Measurements from ENCODE around the gene C4B.

The C4B gene

GRCh38 chr6:32069460-32069859 lies 54.9 kb downstream of the C4B start:
- in situ Hi-C loops (cut with HindIII; ENCODE audit: low pct_ligation_motif_present, low pct_unique_long_range_greater_than_20kb, low sequenced_read_pairs), result no loop called here
- DNase-seq, result no peak

GRCh38 chr6:32069878-32070515 lies 55.4 kb downstream of the C4B start:
- in situ Hi-C loops (cut with HindIII; ENCODE audit: low pct_ligation_motif_present, low pct_unique_long_range_greater_than_20kb, low sequenced_read_pairs), result no loop called here

GRCh38 chr6:32070814-32071543 lies 56.4 kb downstream of the C4B start:
- in situ Hi-C loops (cut with HindIII; ENCODE audit: low pct_ligation_motif_present, low pct_unique_long_range_greater_than_20kb, low sequenced_read_pairs), result no loop called here
- no peak for DNase-seq

More at GRCh38 chr6:32069878-32070515, 55.4 kb downstream of the C4B start:
- DNase-seq, result no peak

- in situ Hi-C loops (cut with HindIII; ENCODE audit: low pct_ligation_motif_present, low pct_unique_long_range_greater_than_20kb, low sequenced_read_pairs), result no loop called here
- no peak for DNase-seq
Observed at GRCh38 chr6:32073101-32073500, 58.5 kb downstream of the C4B start.

- in situ Hi-C loops (cut with HindIII; ENCODE audit: low pct_ligation_motif_present, low pct_unique_long_range_greater_than_20kb, low sequenced_read_pairs), result no loop called here
- DNase-seq, result no peak
Observed at GRCh38 chr6:32073613-32074012, 59.0 kb downstream of the C4B start.

- in situ Hi-C loops (cut with HindIII; ENCODE audit: low pct_ligation_motif_present, low pct_unique_long_range_greater_than_20kb, low sequenced_read_pairs), result no loop called here
Observed at GRCh38 chr6:32074996-32075532, 60.5 kb downstream of the C4B start.

GRCh38 chr6:32075781-32076180 lies 61.2 kb downstream of the C4B start:
- no peak for DNase-seq
- in situ Hi-C loops (cut with HindIII; ENCODE audit: low pct_ligation_motif_present, low pct_unique_long_range_greater_than_20kb, low sequenced_read_pairs), result no loop called here

More at GRCh38 chr6:32074996-32075532, 60.5 kb downstream of the C4B start:
- no peak for DNase-seq

GRCh38 chr6:32076321-32076809 lies 61.8 kb downstream of the C4B start:
- in situ Hi-C loops (cut with HindIII; ENCODE audit: low pct_ligation_motif_present, low pct_unique_long_range_greater_than_20kb, low sequenced_read_pairs), result no loop called here
- DNase-seq, result peak; percentile 79

GRCh38 chr6:32079566-32080290 lies 65.1 kb downstream of the C4B start:
- in situ Hi-C loops (cut with HindIII; ENCODE audit: low pct_ligation_motif_present, low pct_unique_long_range_greater_than_20kb, low sequenced_read_pairs), result no loop called here
- no peak for DNase-seq

- in situ Hi-C loops (cut with HindIII; ENCODE audit: low pct_ligation_motif_present, low pct_unique_long_range_greater_than_20kb, low sequenced_read_pairs), result no loop called here
Observed at GRCh38 chr6:32081168-32081990, 66.8 kb downstream of the C4B start.

GRCh38 chr6:32082478-32082877 lies 67.9 kb downstream of the C4B start:
- DNase-seq, result no peak
- in situ Hi-C loops (cut with HindIII; ENCODE audit: low pct_ligation_motif_present, low pct_unique_long_range_greater_than_20kb, low sequenced_read_pairs), result no loop called here

More at GRCh38 chr6:32081168-32081990, 66.8 kb downstream of the C4B start:
- DNase-seq, result peak; percentile 78

- in situ Hi-C loops (cut with HindIII; ENCODE audit: low pct_ligation_motif_present, low pct_unique_long_range_greater_than_20kb, low sequenced_read_pairs), result no loop called here
- DNase-seq, result no peak
Observed at GRCh38 chr6:32082935-32083334, 68.3 kb downstream of the C4B start.

GRCh38 chr6:32083812-32084768 lies 69.5 kb downstream of the C4B start:
- no peak for DNase-seq
- in situ Hi-C loops (cut with HindIII; ENCODE audit: low pct_ligation_motif_present, low pct_unique_long_range_greater_than_20kb, low sequenced_read_pairs), result no loop called here

- no peak for DNase-seq
- in situ Hi-C loops (cut with HindIII; ENCODE audit: low pct_ligation_motif_present, low pct_unique_long_range_greater_than_20kb, low sequenced_read_pairs), result no loop called here
Observed at GRCh38 chr6:32084780-32085179, 70.2 kb downstream of the C4B start.
